Measurements from ENCODE around the gene C4orf54. TPM values are rescaled to one million over a fixed set of nuclear protein-coding genes. Genes with fewer than 3 reads are reported as not detected.

C4orf54 gene
- total RNA-seq, 1 donor from 2014 or later: not detected

DNA sequence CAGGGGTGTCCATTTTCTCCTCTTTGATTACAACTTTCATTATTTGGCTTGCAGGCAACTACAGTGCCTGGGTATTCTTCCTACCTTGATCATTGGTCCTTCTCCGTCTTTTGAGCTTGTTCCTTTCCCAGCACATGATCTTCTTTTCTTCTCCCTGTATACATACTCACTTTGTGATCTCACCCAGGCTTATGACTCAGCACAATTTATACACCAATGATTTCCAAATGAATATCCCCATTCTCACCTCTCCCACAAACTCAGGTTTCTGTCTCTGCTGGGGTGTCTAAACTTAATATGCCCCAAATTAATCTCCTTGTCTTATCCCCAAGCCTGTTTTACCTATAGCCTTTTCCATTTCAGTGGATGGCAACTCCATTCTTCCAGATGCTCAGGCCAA, 19.5 kb upstream of the C4orf54 start:
- ATAC-seq: no peak
- TF ChIP-seq, protein P1, sequence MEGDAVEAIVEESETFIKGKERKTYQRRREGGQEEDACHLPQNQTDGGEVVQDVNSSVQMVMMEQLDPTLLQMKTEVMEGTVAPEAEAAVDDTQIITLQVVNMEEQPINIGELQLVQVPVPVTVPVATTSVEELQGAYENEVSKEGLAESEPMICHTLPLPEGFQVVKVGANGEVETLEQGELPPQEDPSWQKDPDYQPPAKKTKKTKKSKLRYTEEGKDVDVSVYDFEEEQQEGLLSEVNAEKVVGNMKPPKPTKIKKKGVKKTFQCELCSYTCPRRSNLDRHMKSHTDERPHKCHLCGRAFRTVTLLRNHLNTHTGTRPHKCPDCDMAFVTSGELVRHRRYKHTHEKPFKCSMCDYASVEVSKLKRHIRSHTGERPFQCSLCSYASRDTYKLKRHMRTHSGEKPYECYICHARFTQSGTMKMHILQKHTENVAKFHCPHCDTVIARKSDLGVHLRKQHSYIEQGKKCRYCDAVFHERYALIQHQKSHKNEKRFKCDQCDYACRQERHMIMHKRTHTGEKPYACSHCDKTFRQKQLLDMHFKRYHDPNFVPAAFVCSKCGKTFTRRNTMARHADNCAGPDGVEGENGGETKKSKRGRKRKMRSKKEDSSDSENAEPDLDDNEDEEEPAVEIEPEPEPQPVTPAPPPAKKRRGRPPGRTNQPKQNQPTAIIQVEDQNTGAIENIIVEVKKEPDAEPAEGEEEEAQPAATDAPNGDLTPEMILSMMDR (IDR thresholded peaks at IDR 0.05): no peak
- no peak overlapping the region for H3K27ac ChIP-seq

DNA sequence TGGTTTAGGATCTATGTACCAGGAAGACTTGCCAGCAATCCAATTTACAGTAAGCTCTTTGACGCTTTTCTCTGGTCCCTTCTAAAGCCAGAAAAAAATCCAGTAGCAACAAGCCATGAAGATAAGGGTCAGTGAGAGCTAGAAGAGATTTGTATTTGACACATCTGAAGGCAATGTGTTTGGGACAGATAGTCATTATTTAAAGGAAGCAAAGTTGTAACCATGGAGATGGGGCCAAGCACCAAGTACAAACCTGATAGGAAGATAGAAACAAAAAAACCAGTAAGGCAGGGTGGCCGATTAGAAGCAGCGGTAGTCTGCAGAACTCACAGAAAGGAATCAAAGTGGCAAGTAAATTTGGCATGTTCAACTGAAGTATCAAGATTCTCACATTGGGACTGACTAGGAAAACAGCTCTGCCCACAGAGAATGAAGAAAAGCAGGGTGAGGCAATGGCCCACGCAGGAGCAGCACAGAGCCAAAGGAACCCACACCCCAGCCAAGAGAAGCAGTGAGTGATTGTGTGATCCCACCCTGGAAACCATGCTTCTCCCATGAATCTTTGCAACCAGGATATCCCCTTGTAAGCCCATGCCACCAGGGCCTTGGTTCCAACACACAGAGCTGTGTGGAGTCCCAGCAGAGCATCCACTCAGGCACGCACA, 12.9 kb upstream of the C4orf54 start:
- intact Hi-C loops (cut with DNase I): no loop called here
- ATAC-seq: no peak

More for the DNA sequence above, 19.5 kb upstream of the C4orf54 start:
- Histone ChIP-seq H3K9me3 (peaks cover 16% of the 10 kb centered on the region), H3K4me3 (no peak overlapping the region), H3K4me1 (no peaks in the 10 kb centered on the region), H3K27me3 (ENCODE audit: low read depth) (no peaks in the 10 kb centered on the region), H3K36me3 (no peaks in the 10 kb centered on the region)
- intact Hi-C loops (cut with DNase I): no loop called here
- no peak for DNase-seq

DNA sequence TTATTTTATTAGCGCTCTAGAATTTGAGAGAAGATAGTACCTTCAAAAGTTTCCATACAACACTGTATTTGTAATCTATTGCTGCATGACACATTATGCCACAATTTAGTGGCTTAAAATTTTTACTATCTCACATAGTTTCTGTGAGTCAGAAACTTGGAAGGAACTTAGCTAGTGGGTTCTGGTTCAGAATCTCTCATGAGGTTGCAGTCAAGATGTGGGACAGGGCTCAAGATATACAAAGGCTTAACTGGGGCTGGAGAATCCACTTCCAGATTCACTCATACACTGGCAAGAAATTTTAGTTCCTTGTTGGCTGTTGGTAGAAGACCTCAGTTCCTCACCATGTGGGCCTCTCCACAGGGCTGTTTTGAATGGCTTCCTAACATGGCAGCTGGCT, 11.5 kb upstream of the C4orf54 start:
- TF ChIP-seq, protein P1 (IDR thresholded peaks at IDR 0.05): no peak

More for the DNA sequence above, 12.9 kb upstream of the C4orf54 start:
- H3K36me3 ChIP-seq: no peaks in the 10 kb centered on the region
- DNase-seq: no peak
- TF ChIP-seq, protein P1 (IDR thresholded peaks at IDR 0.05): no peak
- peaks cover 23% of the 10 kb centered on the region for H3K9me3 ChIP-seq
- H3K27ac ChIP-seq: no peak overlapping the region
- H3K4me1 ChIP-seq: no peaks in the 10 kb centered on the region
- no peak overlapping the region for H3K4me3 ChIP-seq
- no peaks in the 10 kb centered on the region for H3K27me3 ChIP-seq (ENCODE audit: low read depth)

DNA sequence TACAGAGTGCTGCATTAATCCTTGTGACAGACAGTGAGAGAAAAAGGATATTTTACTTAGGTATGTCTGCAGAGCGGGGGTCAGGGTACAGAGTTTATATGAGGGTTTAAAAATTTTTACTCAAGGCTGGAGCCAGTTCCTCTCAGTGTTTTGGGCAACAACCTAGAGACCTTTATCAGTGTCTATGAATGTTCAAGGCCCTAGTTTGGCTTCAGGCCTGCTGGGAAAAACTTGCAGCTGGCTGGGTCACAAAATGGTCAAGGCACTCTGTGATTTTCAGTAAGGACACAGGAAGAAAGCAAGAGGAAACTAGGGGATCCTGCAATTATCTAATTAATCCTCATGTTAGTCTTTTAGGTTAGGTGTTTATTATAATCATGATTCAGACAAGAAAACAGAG, 10.8 kb upstream of the C4orf54 start:
- no peaks in the 10 kb centered on the region for H3K36me3 ChIP-seq
- DNase-seq: no peak
- ATAC-seq: no peak
- no peak overlapping the region for H3K4me3 ChIP-seq
- H3K27me3 ChIP-seq (ENCODE audit: low read depth): no peaks in the 10 kb centered on the region
- no peak overlapping the region for H3K27ac ChIP-seq
- H3K9me3 ChIP-seq: peaks cover 17% of the 10 kb centered on the region
- H3K4me1 ChIP-seq: no peaks in the 10 kb centered on the region
- TF ChIP-seq, protein P1 (IDR thresholded peaks at IDR 0.05): no peak
- intact Hi-C loops (cut with DNase I): no loop called here

More for the DNA sequence above, 11.5 kb upstream of the C4orf54 start:
- intact Hi-C loops (cut with DNase I): no loop called here
- Histone ChIP-seq H3K9me3 (peaks cover 23% of the 10 kb centered on the region), H3K36me3 (no peaks in the 10 kb centered on the region), H3K27me3 (ENCODE audit: low read depth) (no peaks in the 10 kb centered on the region), H3K4me3 (no peak overlapping the region), H3K4me1 (no peaks in the 10 kb centered on the region), H3K27ac (no peak overlapping the region)
- ATAC-seq (no peak), DNase-seq (no peak)

DNA sequence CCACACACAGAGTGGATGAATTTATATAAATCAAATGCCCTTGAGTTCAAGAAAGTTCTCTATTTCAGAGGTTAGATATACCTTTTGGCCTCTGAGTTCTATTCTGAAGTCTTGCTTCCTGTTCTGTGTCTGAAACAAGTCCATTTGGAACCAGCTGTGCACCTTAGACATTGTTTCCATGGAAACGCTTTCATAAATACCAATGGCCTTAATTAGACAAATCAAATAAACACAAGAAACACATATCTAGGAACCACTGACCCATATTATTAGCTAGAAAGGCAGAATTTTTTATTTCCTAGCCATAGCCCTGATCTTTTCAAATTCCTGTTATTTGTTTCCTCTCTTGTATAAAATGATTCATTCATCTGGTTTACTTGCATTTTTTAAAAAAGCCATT, 8.4 kb upstream of the C4orf54 start:
- ATAC-seq (no peak), DNase-seq (no peak)
- H3K4me3 ChIP-seq: no peak overlapping the region
- no peaks in the 10 kb centered on the region for H3K27me3 ChIP-seq (ENCODE audit: low read depth)
- no peaks in the 10 kb centered on the region for H3K36me3 ChIP-seq
- TF ChIP-seq, protein P1 (IDR thresholded peaks at IDR 0.05): no peak
- intact Hi-C loops (cut with DNase I): no loop called here
- H3K27ac ChIP-seq: no peak overlapping the region
- no peaks in the 10 kb centered on the region for H3K4me1 ChIP-seq
- no peaks in the 10 kb centered on the region for H3K9me3 ChIP-seq

Measured in lower lobe of right lung (tissue), 2 donors.